Adrenal gland (tissue), 5 donors: ENCODE measurements around the gene CD86.

Experiments
- CTCF ChIP-seq, 6 experiments: fragments of 450-650 bp in 4 of 6; fragments of 200-600 bp in 2 of 6; sonication (generic) in 1 of 6; IDR thresholded peaks; 1 replicate in 5 of 6; 2 replicates in 1 of 6; pipeline versions ENCODE4 v1.5.1 to v1.8.0; 2016 to 2021; ENCODE audit warnings: antibody characterized with exemption in 6 of 6, mild to moderate bottlenecking in 2 of 6, moderate library complexity in 1 of 6
- POLR2A ChIP-seq, 2 donors: fragments of 450-650 bp; IDR thresholded peaks; one replicate each; pipeline ENCODE4 v1.6.1; 2017; ENCODE audit warnings: antibody characterized with exemption in 2 of 2, mild to moderate bottlenecking in 2 of 2, moderate library complexity in 1 of 2
- donor health status: DM: no; HTN: no; CAD: no.

GRCh38 chr3:122078235-122078935 lies 23.2 kb downstream of the CD86 start:
- no peak for TF ChIP-seq CTCF (IDR thresholded peaks at IDR 0.05)
- TF ChIP-seq POLR2A (IDR thresholded peaks at IDR 0.05), result no peak
